CD4-positive, alpha-beta T cell treated with Interleukin-6 at 100 ng/mL for 8 hours (primary cell): ENCODE measurements around the gene NPHP1.
"Not testable (repeated sequence)": the region's sequence is repeated elsewhere in the genome, so short reads cannot be mapped to it uniquely, and the experiment has no call there.

Experiments
- DNase-seq: peaks from one replicate; pipeline ENCODE4 v3.0.0-alpha.2; 2020; ENCODE audit warnings: mixed read lengths, low spot score

NPHP1 gene

GRCh38 chr2:110197452-110197851 is 7.4 kb downstream of the NPHP1 start:
- no peak for DNase-seq

GRCh38 chr2:110190169-110190568 is 14.6 kb downstream of the NPHP1 start:
- DNase-seq, result not testable (repeated sequence)

- DNase-seq, result no peak
Measured at GRCh38 chr2:110182449-110182848, 22.4 kb downstream of the NPHP1 start.

GRCh38 chr2:110180036-110180435 is 24.8 kb downstream of the NPHP1 start:
- no peak for DNase-seq

DNA sequence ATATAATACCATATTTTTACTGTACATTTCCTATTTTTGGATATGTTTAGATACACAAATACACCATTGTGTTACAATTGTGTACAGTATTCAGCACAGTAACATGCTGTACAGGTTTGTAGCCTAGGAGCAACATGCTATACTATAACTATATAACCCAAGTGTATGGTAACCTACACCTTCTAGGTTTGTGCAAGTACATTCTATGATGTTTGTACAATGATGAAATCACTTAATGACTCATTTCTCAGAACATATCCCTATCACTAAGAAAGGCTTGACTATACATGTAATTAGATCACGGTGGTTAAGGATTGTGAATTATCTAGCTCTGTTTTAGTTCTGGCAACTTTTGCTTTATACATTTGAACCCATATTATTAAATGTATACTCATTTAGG is 31.3 kb downstream of the NPHP1 start:
- no peak for DNase-seq

GRCh38 chr2:110172506-110172905 is 32.3 kb downstream of the NPHP1 start:
- no peak for DNase-seq

GRCh38 chr2:110170102-110170501 is 34.7 kb downstream of the NPHP1 start:
- DNase-seq, result no peak

GRCh38 chr2:110167326-110168000 is 37.4 kb downstream of the NPHP1 start:
- no peak for DNase-seq

DNA sequence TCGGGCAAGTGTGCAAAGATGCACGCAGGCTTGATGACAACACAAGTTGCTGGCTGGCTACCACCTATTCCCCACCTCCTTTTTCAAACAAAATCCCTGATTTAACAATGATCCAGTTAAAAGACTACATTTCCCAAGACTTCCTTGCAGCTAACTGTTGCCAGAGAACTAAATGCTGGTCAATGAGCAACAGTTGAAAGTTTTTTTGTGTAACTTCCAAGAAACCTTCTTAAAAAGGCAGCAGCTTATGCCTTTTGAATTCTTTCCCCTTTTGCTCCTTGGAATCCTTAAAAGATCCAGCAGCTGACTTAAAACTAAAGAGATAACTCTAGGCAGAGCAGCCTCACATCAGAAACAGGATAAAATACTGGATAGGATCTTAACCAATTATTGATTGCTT is 38.5 kb downstream of the NPHP1 start:
- no peak for DNase-seq

DNA sequence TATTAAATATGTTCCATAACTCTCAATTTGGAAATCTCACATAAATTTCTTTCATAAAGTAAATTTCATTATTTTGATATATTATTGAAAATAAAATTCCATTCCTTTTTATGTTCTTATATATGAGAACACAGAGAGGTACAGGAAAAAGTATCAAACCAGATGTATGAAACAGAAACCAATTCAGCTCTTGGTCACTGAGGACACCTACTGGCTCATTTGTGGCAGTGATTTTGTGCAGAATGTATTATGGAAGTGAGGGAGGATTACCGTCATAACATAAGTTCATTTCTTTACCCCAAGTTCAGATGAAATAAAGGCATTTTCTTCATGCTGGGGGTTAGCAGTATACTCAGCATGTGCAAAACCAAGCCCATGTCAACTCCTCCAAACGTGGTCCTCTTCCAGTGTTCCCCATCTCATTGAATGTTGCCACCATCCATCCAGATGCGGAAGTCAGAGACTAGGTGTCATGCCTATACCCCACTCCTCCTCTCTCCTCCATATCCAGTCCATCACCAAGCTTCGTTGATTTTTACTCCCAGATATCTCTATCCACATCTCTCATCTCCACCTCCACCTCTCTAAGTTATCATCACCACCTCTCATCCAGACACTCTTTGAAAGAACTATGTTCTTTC is 47.5 kb downstream of the NPHP1 start:
- DNase-seq, result no peak

DNA sequence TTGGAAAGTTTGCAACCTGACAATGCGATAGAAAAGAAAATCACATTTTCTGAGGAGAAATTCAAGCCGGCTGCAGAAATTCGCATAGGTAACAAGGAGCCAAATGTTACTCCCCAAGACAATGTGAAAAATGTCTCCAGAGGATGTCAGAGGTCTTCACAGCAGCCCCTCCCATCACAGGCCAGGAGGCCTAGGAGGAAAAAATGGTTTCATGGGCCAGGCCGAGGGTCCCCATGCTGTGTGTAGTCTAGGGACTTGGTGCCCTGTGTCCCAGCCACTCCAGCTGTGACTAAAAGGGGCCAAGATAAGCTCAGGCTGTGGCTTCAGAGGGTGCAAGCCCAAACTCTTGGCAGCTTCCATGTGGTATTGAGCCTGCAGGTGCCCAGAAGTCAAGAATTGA is 50.0 kb downstream of the NPHP1 start:
- DNase-seq, result not testable (repeated sequence)

DNA sequence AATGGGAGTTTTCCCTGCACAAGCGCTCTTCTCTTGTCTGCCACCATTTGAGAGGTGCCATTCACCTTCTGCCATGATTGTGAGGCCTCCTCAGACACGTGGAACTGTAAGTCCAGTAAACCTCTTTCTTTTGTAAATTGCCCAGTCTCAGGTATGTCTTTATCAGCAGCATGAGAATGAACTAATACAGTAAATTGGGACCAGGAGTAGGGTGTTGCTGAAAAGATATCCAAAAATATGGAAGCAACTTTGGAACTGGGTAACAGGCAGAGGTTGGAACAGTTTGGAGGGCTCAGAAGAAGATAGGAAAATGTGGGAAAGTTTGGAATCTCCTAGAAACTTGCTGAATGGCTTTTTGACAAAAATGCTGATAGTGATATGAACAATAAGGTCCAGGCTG is 50.6 kb downstream of the NPHP1 start:
- not testable (repeated sequence) for DNase-seq

DNA sequence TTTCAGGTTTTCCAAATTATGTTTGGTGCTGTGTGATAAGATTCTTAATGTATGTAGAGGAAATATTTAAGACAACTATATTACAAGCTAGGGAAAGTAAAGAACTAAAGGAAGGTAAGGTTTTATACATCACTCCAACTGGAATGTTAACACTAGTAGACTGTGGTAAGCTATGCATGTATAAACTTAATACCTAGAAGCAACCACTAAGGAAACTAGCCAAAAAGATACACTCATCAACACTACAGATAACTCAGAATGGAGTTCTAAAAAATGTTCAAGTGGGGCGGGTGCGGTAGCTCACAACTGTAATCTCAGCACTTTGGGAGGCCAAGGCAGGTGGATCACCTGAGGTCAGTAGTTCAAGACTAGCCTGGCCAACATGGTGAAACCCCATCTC is 51.4 kb downstream of the NPHP1 start:
- no peak for DNase-seq

DNA sequence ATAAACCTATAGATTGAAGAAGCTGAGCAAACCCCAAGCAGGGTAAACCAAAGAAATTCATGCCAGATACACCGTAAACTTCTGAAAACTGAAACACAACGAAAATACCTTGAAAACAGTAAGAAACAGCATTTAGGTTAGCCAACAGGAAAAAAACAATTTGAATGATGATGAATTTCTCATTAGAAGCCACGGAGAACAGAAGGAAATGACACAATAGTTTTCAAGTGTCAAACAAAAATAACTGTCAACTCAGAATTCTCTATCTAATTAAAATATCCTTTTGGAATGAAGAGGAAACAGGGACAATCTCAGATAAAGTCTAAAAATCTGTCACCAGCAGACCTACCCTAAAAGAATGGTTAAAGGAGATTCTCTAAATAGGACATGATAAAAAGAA is 51.9 kb downstream of the NPHP1 start:
- DNase-seq, result no peak

- no peak for DNase-seq
Measured at GRCh38 chr2:110149330-110150220, 55.2 kb downstream of the NPHP1 start.

DNA sequence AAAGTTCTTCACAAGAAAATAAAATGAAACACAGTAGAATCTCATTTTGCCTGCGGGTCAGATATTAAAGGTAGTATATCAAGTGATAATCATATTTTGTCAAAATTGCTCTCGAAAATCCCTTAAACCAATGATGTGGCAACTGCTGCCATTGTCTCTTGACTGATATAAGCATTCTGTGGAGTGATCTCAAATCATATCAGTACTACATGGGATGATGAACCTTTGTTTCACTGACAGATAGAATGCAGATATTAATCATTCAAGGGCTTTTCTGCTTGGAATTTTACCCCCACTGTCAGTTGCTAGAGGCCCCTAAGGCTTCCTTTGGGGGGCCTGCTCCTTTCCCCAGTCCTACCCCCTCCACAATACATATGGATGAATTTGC is 57.9 kb downstream of the NPHP1 start:
- no peak for DNase-seq

DNA sequence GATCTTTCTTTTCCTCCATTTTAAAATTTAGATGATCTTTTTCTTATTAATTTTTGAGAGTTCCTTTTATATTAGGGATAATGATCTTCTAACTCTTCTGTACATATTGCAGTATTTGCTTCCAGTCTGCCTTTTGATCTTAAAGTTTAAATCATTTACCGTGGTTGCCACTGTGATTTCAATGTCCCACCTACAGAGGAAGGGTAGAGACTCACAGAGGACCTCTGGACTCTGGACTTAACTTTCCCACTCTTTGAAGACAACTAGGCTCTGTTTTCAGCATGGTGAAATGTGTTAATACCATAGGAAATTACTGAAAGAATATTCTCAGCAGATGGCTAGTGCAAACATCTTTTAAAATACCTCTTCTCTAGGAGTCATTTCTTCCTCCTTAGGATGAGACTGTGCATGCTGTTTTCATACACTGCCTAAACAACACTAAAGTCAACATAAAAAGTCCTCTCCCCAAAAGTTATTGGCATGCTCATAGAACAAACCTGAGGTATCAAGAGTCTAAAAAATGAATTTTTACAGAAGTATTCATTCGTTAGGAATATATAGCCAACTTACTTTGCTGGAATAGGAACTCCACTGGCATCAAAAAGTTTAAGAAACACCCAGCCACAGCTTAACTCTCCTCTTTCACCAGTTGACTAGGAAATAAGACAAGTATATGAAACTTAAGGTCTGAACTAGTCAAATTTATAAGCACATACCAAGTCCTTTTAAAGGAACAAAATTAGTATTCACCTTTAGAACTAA is 58.4 kb downstream of the NPHP1 start:
- no peak for DNase-seq

DNA sequence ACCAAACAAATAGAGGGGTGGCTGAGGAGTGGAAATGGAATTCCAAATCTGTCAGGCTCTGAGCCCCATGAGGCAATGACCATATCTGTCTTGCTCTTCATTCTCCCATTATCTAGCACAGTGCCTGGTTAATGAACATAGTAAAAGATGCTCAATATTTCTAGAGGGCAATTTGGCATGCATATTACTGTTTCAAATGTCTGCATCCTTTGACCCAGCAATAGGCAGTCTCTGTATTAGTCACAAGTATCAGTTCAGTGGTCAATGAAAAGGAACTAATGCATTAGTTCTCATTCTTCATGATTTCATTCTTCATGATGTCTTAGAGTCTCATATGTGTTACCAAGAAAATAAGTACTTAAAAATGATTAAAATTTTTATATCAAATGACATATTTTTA is 60.8 kb downstream of the NPHP1 start:
- DNase-seq, result no peak

GRCh38 chr2:110140401-110140800 is 64.4 kb downstream of the NPHP1 start:
- no peak for DNase-seq

GRCh38 chr2:110134025-110134424 is 70.8 kb downstream of the NPHP1 start:
- no peak for DNase-seq

DNA sequence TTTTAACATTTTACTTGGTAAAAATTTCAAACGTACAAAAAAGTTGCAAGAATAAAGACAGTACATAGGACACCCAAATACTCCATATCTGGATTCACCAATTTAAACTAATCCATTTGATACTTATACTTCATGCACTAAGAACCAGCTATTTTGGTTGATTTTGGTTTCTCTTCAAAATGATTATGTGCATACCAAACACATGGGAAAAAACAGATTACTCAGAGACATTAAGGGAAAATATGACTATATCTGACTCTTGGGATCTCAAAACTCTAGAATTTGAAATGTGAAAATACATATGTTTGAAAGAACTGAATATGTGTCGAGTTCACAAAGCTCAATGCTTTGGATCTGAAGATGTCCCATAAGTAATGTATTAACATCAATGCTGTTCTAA is 73.6 kb downstream of the NPHP1 start:
- DNase-seq, result no peak

DNA sequence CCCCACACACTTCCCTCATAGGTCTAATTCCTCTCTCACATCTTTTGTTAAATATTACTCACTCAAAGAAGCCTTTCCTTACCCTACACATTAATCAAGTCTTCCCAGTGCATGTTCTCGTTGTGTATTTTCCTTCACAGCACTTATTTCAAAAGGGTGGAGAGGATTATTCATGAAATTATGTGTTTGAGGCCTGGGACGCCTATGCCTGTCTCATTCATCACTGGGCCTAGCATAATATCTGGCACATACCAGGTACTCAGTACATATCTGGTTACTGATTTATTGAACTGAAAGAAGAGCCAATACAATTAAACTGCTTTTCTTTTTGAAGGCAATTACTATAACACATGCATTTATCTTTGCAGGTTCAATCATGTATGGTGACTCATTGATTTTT is 74.1 kb downstream of the NPHP1 start:
- DNase-seq, result no peak
